SK-N-SH (cell line): ENCODE measurements around the gene ROR2. TPM values are rescaled to one million over a fixed set of nuclear protein-coding genes. Genes with fewer than 3 reads are reported as not detected.

Source experiments
- CTCF ChIA-PET: fragments of 300-600, 350-600 bp; formaldehyde crosslinking; extraction: SDS; loops from one replicate; lab custom pipeline; 2021; lab: Yijun Ruan, JAX
- POLR2A ChIA-PET: fragments of 350-600 bp; sonication (Branson Sonifier 250); formaldehyde crosslinking; extraction: SDS; loops from one replicate; lab custom pipeline; 2020; ENCODE audit warnings: antibody characterized with exemption, inconsistent platforms; lab: Yijun Ruan, JAX
- DNase-seq: peaks from one replicate; pipeline ENCODE4 v3.0.0; 2012
- H2AFZ ChIP-seq: fragments of 200-600 bp; sonication (generic); 2 replicates; pipeline ENCODE4 v1.8.1; 2016; ENCODE audit warnings: antibody characterized with exemption, mild to moderate bottlenecking, low read depth
- H3F3A ChIP-seq: fragments of 200-600 bp; sonication (generic); replicated peaks from 2 replicates; pipeline ENCODE3; 2016; ENCODE audit warnings: antibody characterized with exemption, mild to moderate bottlenecking; ENCODE audit not compliant: insufficient read depth
- H3K27ac ChIP-seq, 2 experiments: fragments of 200-500 bp in 1 of 2; fragments of 200-600 bp in 1 of 2; sonication (Bioruptor generic) in 1 of 2; sonication (generic), shearing (Covaris generic) in 1 of 2; 2 replicates each; pipeline versions ENCODE4 v1.5.1 to v1.6.1; 2014 to 2016; ENCODE audit warnings: low read depth in 2 of 2, inconsistent platforms in 1 of 2, low read length in 1 of 2, mild to moderate bottlenecking in 1 of 2, mixed read lengths in 1 of 2
- H3K27me3 ChIP-seq: fragments of 200-600 bp; sonication (generic), shearing (Covaris generic); 2 replicates; pipeline ENCODE4 v1.6.1; 2016; ENCODE audit warnings: mixed run types; ENCODE audit not compliant: insufficient read depth
- H3K36me3 ChIP-seq, 2 experiments: fragments of 200-500 bp in 1 of 2; fragments of 200-600 bp in 1 of 2; sonication (Bioruptor generic) in 1 of 2; sonication (generic) in 1 of 2; replicated peaks in 1 of 2; 2 replicates each; pipeline versions ENCODE3 to v1.5.1; 2014 to 2016; ENCODE audit warnings: low read length in 1 of 2, mild to moderate bottlenecking in 1 of 2; ENCODE audit not compliant: insufficient read depth in 2 of 2, control insufficient read depth in 1 of 2
- H3K4me1 ChIP-seq, 2 experiments: fragments of 200-500 bp in 1 of 2; fragments of 200-600 bp in 1 of 2; sonication (Bioruptor generic) in 1 of 2; sonication (generic), shearing (Covaris generic) in 1 of 2; 2 replicates each; pipeline versions ENCODE4 v1.5.1 to v1.6.1; 2014 to 2016; ENCODE audit warnings: low read depth in 1 of 2, low read length in 1 of 2, mixed run types in 1 of 2; ENCODE audit not compliant: insufficient read depth in 2 of 2, control insufficient read depth in 1 of 2
- H3K4me2 ChIP-seq: fragments of 200-600 bp; sonication (generic), shearing (Covaris generic); 2 replicates; pipeline ENCODE4 v1.6.1; 2017; ENCODE audit warnings: mixed run types
- H3K4me3 ChIP-seq, 2 experiments: fragments of 200-500 bp in 1 of 2; fragments of 200-600 bp in 1 of 2; sonication (Bioruptor generic) in 1 of 2; sonication (generic), shearing (Covaris generic) in 1 of 2; 2 replicates each; pipeline versions ENCODE4 v1.5.1 to v1.8.1; 2014 to 2016; ENCODE audit warnings: low read depth in 2 of 2, inconsistent platforms in 1 of 2, low read length in 1 of 2, mild to moderate bottlenecking in 1 of 2, mixed read lengths in 1 of 2, moderate library complexity in 1 of 2
- H3K79me2 ChIP-seq: fragments of 200-600 bp; sonication (generic); 2 replicates; pipeline ENCODE4 v1.8.1; 2017; ENCODE audit warnings: mild to moderate bottlenecking; ENCODE audit not compliant: insufficient read depth
- H3K9ac ChIP-seq: fragments of 200-600 bp; sonication (generic); 2 replicates; pipeline ENCODE4 v1.6.1; 2017; ENCODE audit warnings: mixed run types
- H3K9me2 ChIP-seq: fragments of 200-600 bp; sonication (generic); 2 replicates; pipeline ENCODE4 v1.6.1; 2017; ENCODE audit warnings: mixed run types
- H3K9me3 ChIP-seq: fragments of 200-600 bp; sonication (generic); 2 replicates; pipeline ENCODE4 v1.6.1; 2017; ENCODE audit warnings: mixed run types, mild to moderate bottlenecking, moderate library complexity
- H4K20me1 ChIP-seq: fragments of 200-600 bp; sonication (generic); 2 replicates; pipeline ENCODE4 v1.6.1; 2017; ENCODE audit warnings: mild to moderate bottlenecking, mixed run types; ENCODE audit not compliant: insufficient read depth
- ELF1 ChIP-seq: IDR thresholded peaks from 2 replicates; pipeline ENCODE4 v1.4.0; 2012
- FOXM1 ChIP-seq: IDR thresholded peaks from 2 replicates; pipeline ENCODE4 v1.4.0; 2012; ENCODE audit warnings: low read depth, mild to moderate bottlenecking
- JUND ChIP-seq: IDR thresholded peaks from 2 replicates; pipeline ENCODE4 v1.4.0; 2012
- MEF2A ChIP-seq: IDR thresholded peaks from 2 replicates; pipeline ENCODE4 v1.4.0; 2012; ENCODE audit warnings: low read depth, borderline replicate concordance
- RAD21 ChIP-seq: IDR thresholded peaks from 2 replicates; pipeline ENCODE4 v1.6.1; 2012; ENCODE audit warnings: mild to moderate bottlenecking, low read length
- SIN3A ChIP-seq: IDR thresholded peaks from 2 replicates; pipeline ENCODE4 v1.6.1; 2012; ENCODE audit warnings: low read depth, mild to moderate bottlenecking, low read length, moderate library complexity, borderline replicate concordance
- TAF1 ChIP-seq: IDR thresholded peaks from 2 replicates; pipeline ENCODE4 v1.6.1; 2012; ENCODE audit warnings: low read depth, mild to moderate bottlenecking, low read length, moderate library complexity, borderline replicate concordance
- TEAD4 ChIP-seq: IDR thresholded peaks from 2 replicates; pipeline ENCODE4 v1.4.0; 2012; ENCODE audit warnings: mild to moderate bottlenecking, borderline replicate concordance; ENCODE audit not compliant: insufficient read depth
- WGBS: methylation state at CpG from one replicate; pipeline ENCODE4 v1.1.6; 2017; ENCODE audit warnings: low lambda C conversion rate; 5-methylcytosine and 5-hydroxymethylcytosine counted together
- polyA plus RNA-seq, 3 experiments: library from polyadenylated mRNA; depleted of rRNA; stranded (reverse); fragments of >200 nt; gene quantifications; 2 replicates each; pipeline ENCODE4 v1.2.3, GENCODE V29; 2012
- TF ChIP-seq, protein P1 (sequence below): fragments of 200-600 bp; sonication (generic); IDR thresholded peaks from 2 replicates; pipeline ENCODE4 v1.6.1; 2017; ENCODE audit warnings: antibody characterized with exemption, mild to moderate bottlenecking, moderate library complexity
- TF ChIP-seq, protein P2 (sequence below): IDR thresholded peaks from 2 replicates; pipeline ENCODE4 v1.4.0; 2012; ENCODE audit warnings: low read depth
- TF ChIP-seq, protein P3 (sequence below): IDR thresholded peaks from 2 replicates; pipeline ENCODE4 v1.4.0; 2012; ENCODE audit warnings: low read depth, borderline replicate concordance
- TF ChIP-seq, protein P4 (sequence below): IDR thresholded peaks from 2 replicates; pipeline ENCODE4 v1.6.1; 2012; ENCODE audit warnings: mild to moderate bottlenecking, low read depth, low read length, moderate library complexity

Gene ROR2
- polyA plus RNA-seq, 1 of the 3 experiments (the other 2 are of a cell fraction): 0.43 TPM

DNA sequence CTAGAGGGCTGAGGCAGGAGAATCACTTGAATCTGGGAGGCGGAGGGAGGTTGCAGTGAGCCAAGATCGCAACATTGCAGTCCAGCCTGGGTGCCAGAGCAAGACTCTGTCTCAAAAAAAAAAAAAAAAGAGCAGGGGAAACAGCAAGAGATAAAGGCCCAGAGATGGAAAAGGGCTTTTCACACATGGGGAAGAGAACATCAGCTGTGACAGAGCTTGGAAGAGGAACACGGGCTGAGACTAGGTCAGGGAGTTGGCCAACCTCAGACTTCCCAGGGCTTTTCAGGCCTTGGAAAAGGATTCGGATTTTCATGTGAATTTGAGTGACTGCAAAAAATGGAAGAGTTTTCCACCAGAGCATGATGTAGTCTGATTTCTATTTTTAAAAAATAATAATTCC, 294.4 kb downstream of the ROR2 start:
- WGBS: 59% methylated on average over 4 of the region's 4 CpGs
- CTCF ChIA-PET: interaction anchor here (0.8 to 1.8 kb wide), 6 partner anchors 9 to 618 kb away, joined by 3 to 7 read pairs (median 4); partner anchors contain the start of gene ROR2
- DNase-seq: no peak

More for the DNA sequence above, 294.4 kb downstream of the ROR2 start:
- Histone ChIP-seq H3K4me1 (no peaks in the 10 kb centered on the region), H3K36me3 (no peaks in the 10 kb centered on the region), H3K9me2 (no peaks in the 10 kb centered on the region), H3K4me2 (no peak overlapping the region), H3K27me3 (no peaks in the 10 kb centered on the region; the same call in 1 of the 2 replicates), H3K9ac (no peak overlapping the region), H3K9me3 (no peaks in the 10 kb centered on the region), H3K27ac (no peak overlapping the region), H3F3A (no peaks in the 10 kb centered on the region), H2AFZ (no peak overlapping the region), H4K20me1 (no peaks in the 10 kb centered on the region), H3K79me2 (no peaks in the 10 kb centered on the region), H3K4me3 (no peak overlapping the region)
- POLR2A ChIA-PET: no interaction called here
- no peak for TF ChIP-seq JUND
- TF ChIP-seq, protein P1, sequence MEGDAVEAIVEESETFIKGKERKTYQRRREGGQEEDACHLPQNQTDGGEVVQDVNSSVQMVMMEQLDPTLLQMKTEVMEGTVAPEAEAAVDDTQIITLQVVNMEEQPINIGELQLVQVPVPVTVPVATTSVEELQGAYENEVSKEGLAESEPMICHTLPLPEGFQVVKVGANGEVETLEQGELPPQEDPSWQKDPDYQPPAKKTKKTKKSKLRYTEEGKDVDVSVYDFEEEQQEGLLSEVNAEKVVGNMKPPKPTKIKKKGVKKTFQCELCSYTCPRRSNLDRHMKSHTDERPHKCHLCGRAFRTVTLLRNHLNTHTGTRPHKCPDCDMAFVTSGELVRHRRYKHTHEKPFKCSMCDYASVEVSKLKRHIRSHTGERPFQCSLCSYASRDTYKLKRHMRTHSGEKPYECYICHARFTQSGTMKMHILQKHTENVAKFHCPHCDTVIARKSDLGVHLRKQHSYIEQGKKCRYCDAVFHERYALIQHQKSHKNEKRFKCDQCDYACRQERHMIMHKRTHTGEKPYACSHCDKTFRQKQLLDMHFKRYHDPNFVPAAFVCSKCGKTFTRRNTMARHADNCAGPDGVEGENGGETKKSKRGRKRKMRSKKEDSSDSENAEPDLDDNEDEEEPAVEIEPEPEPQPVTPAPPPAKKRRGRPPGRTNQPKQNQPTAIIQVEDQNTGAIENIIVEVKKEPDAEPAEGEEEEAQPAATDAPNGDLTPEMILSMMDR: no peak
- TF ChIP-seq TEAD4: no peak
- no peak for TF ChIP-seq ELF1
- no peak for TF ChIP-seq TAF1
- TF ChIP-seq SIN3A: no peak
- no peak for TF ChIP-seq RAD21
- TF ChIP-seq, protein P2, sequence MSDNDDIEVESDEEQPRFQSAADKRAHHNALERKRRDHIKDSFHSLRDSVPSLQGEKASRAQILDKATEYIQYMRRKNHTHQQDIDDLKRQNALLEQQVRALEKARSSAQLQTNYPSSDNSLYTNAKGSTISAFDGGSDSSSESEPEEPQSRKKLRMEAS: no peak
- TF ChIP-seq, protein P3, sequence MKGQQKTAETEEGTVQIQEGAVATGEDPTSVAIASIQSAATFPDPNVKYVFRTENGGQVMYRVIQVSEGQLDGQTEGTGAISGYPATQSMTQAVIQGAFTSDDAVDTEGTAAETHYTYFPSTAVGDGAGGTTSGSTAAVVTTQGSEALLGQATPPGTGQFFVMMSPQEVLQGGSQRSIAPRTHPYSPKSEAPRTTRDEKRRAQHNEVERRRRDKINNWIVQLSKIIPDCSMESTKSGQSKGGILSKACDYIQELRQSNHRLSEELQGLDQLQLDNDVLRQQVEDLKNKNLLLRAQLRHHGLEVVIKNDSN: no peak
- TF ChIP-seq MEF2A: no peak
- TF ChIP-seq FOXM1: no peak
- TF ChIP-seq, protein P4, sequence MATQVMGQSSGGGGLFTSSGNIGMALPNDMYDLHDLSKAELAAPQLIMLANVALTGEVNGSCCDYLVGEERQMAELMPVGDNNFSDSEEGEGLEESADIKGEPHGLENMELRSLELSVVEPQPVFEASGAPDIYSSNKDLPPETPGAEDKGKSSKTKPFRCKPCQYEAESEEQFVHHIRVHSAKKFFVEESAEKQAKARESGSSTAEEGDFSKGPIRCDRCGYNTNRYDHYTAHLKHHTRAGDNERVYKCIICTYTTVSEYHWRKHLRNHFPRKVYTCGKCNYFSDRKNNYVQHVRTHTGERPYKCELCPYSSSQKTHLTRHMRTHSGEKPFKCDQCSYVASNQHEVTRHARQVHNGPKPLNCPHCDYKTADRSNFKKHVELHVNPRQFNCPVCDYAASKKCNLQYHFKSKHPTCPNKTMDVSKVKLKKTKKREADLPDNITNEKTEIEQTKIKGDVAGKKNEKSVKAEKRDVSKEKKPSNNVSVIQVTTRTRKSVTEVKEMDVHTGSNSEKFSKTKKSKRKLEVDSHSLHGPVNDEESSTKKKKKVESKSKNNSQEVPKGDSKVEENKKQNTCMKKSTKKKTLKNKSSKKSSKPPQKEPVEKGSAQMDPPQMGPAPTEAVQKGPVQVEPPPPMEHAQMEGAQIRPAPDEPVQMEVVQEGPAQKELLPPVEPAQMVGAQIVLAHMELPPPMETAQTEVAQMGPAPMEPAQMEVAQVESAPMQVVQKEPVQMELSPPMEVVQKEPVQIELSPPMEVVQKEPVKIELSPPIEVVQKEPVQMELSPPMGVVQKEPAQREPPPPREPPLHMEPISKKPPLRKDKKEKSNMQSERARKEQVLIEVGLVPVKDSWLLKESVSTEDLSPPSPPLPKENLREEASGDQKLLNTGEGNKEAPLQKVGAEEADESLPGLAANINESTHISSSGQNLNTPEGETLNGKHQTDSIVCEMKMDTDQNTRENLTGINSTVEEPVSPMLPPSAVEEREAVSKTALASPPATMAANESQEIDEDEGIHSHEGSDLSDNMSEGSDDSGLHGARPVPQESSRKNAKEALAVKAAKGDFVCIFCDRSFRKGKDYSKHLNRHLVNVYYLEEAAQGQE: no peak
